Measurements from ENCODE around the gene OTP.

Gene OTP

DNA sequence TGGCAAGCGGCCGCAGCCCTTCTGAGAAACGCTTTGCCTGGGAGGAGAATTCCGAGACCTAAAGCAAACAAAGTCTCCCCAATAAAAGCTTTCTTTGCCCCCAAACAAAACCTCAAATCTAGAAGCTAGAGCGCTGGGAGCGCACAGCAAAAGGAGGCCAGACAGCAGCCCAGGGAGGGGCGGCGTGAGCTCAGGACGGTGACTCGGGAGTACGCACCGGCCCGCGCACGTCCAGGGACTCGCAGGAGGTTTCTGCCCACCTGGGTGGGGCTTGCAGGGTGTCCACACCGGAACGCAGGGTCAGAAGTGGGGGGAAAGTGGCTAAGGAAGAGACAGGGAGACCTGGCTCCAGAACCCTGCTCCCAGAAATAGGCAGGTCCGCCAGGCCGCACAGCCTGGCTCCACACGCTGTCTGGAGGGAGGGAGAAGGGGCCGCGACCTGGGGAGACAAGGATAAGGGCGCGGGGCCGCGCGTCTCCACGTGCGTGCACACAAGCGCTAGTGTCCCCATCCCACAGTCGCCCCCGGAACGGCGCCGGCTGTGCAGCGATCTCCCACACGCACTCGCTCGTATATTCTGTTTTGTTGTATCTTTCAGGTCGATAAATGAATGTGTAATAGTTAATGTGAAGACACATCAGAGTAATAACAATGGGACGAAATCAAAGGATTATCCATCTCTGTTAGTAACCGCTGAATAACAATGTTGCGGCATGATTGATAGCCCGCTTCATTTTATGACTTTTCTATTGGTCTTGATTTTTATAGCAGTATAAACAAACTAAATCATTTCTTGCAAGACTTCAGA, 2.3 kb upstream of the OTP start:
- ChIA-PET POLR2A (interaction anchor here (1.3 kb wide), 1 partner anchor 10 kb away, joined by 4 read pairs; no protein-coding TSS in a partner anchor), CTCF (no interaction called here)
- DNase-seq (ENCODE audit: extremely low spot score) = no peak
- no peak for TF ChIP-seq FOXM1 (IDR thresholded peaks at IDR 0.05; ENCODE audit: borderline replicate concordance)
- TF ChIP-seq SUZ12 (IDR thresholded peaks at IDR 0.05) = no peak
- TF ChIP-seq ZNF384 (IDR thresholded peaks at IDR 0.05) = no peak
- TF ChIP-seq FOXK2 (IDR thresholded peaks at IDR 0.05) = no peak
- TF ChIP-seq LEF1 (IDR thresholded peaks at IDR 0.05; ENCODE audit: borderline replicate concordance) = no peak
- TF ChIP-seq, protein P1, sequence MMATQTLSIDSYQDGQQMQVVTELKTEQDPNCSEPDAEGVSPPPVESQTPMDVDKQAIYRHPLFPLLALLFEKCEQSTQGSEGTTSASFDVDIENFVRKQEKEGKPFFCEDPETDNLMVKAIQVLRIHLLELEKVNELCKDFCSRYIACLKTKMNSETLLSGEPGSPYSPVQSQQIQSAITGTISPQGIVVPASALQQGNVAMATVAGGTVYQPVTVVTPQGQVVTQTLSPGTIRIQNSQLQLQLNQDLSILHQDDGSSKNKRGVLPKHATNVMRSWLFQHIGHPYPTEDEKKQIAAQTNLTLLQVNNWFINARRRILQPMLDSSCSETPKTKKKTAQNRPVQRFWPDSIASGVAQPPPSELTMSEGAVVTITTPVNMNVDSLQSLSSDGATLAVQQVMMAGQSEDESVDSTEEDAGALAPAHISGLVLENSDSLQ (IDR thresholded peaks at IDR 0.05) = peak; percentile 38; the same call in 1 of the 2 replicates
- TF ChIP-seq BHLHE40 (IDR thresholded peaks at IDR 0.05; ENCODE audit: borderline replicate concordance) = no peak
- TF ChIP-seq TARDBP (IDR thresholded peaks at IDR 0.05) = no peak

DNA sequence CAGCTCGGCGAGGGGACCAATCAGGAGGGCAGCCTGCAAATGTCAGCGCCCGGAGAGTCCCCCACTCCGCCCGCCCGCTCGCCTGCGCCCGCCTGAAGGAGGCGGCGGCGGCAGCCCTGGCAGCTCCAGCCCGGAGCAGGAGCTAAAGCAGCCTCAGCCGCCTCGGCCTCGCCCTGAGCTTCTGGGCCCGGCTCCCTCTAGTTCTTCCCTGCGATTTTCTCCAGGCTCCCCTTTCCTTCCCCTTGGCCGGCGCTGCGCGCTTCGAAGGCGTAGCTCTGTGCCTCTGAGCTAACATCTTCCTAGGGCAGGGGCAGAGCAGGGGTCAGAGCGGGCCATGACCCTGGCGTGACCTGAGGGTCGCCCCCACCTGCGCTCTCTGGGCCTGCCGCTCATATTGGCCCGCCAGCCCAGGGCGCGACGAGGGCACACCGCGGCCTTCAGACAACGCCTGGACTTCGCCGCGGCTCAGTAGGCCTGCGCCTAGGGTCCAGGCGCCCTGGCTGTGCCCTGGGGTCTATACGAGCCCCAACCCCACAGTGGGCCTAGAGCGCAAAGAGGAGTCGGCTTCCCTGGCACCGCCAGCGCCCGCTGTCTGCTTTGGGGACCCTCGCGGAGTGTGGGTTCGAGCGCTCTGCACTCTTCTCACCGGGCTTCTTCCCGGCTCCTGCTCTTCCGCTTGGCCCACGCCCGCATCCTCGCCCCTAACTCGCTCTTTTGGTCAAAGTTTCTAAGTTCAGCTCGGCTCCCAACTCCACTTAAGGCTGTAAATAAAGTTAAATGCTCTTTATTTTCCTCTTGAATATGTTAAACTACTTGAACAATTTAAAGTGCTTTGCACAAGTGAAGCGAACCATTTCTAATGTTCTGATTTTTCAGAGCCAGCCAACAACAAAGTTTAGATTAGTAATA, 504 bp upstream of the OTP start:
- ChIA-PET CTCF (interaction anchor here (0.8 kb wide), 1 partner anchor 1562 kb away, joined by 4 read pairs; no protein-coding TSS in a partner anchor), POLR2A (interaction anchor here (0.8 kb wide), 1 partner anchor 9 kb away, joined by 3 read pairs; no protein-coding TSS in a partner anchor)
- no peak for TF ChIP-seq CTBP1 (IDR thresholded peaks at IDR 0.05; ENCODE audit: borderline replicate concordance)
- TF ChIP-seq ZNF384 (IDR thresholded peaks at IDR 0.05) = no peak
- TF ChIP-seq TARDBP (IDR thresholded peaks at IDR 0.05) = no peak
- TF ChIP-seq SUZ12 (IDR thresholded peaks at IDR 0.05) = no peak
- no peak for TF ChIP-seq FOXK2 (IDR thresholded peaks at IDR 0.05)
- no peak for TF ChIP-seq HDGF (IDR thresholded peaks at IDR 0.05; ENCODE audit: borderline replicate concordance)
- TF ChIP-seq ELF4 (IDR thresholded peaks at IDR 0.05) = no peak
- DNase-seq (ENCODE audit: extremely low spot score) = no peak

DNA sequence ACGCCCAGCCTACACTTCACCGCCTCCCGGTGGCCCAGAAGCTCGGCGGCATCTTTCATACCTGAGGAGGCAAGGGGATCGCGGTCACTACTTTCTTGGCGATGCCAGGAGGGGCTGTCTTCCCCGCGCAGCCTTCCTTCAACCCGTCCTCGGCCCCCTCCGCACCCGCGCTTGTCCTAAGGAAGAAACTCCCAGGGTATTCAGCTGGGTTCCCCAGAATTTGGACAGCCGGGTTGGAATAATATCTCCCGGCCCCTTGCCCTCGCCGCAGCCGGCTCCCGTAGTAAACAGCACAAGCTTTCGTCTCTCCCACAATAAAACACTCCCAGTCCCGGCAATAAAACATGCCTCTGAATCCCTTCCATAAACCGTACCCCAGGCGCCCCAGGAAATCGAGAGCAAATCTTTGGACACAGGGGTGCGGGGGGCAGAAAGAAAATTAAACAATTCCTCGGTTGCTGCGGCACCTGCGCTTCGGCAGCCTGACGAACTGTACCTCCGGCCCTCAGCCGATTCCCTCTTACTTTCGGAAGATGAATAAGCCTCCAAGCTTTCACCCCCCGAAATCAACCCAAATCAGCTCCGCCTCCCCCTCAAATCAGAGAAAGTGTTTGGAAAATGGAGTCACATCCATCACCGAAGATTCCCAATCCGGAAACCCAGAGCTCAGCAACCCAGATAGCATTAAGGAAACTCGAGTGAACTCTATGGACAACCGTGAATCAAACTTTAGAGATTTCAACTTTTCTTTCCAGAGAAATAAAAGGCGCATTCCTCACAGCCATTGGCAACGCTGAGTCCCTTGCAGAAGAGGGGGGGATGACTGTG, 1.1 kb downstream of the OTP start:
- DNase-seq (ENCODE audit: extremely low spot score) = no peak
- TF ChIP-seq LEF1 (IDR thresholded peaks at IDR 0.05; ENCODE audit: borderline replicate concordance) (no peak), ELF4 (IDR thresholded peaks at IDR 0.05) (no peak), ZNF384 (IDR thresholded peaks at IDR 0.05) (no peak), NFRKB (IDR thresholded peaks at IDR 0.05) (no peak), FOXK2 (IDR thresholded peaks at IDR 0.05) (no peak), HDGF (IDR thresholded peaks at IDR 0.05; ENCODE audit: borderline replicate concordance) (no peak), FOXM1 (IDR thresholded peaks at IDR 0.05; ENCODE audit: borderline replicate concordance) (no peak), BHLHE40 (IDR thresholded peaks at IDR 0.05; ENCODE audit: borderline replicate concordance) (no peak), L3MBTL2 (conservative IDR thresholded peaks at IDR 0.05) (no peak), ARNT (IDR thresholded peaks at IDR 0.05) (no peak), SUZ12 (IDR thresholded peaks at IDR 0.05) (no peak), SP1 (IDR thresholded peaks at IDR 0.05) (no peak), TARDBP (IDR thresholded peaks at IDR 0.05) (no peak), CTBP1 (IDR thresholded peaks at IDR 0.05; ENCODE audit: borderline replicate concordance) (no peak)
- ChIA-PET POLR2A (no interaction called here), CTCF (no interaction called here)

DNA sequence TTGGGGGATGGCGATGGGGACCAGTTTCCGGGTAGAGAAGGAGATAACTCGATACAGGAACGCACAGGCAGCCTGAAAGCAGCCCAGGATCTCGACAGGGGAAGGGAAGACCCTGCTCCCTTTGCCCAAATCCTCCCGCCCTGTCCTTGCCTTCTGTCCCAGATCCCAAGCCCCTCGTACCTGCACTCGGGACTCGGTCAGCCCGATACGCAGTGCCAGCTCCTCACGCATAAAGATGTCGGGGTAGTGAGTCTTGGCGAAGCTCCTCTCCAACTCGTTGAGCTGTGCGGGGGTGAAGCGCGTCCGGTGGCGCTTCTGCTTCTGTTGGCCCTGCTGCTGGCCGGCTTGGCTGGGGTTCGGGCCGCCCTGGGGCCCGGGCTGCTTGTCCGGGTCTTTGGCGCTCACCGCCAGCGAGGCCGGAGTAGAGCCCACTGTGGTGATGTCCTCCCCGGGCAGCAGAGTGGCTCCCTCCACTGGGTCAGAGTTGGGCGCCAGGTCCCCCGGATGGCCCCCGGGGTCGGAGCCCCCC, 1.8 kb downstream of the OTP start:
- no peak for DNase-seq (ENCODE audit: extremely low spot score)
- CTCF ChIA-PET = no interaction called here
- POLR2A ChIA-PET = no interaction called here
- no peak for TF ChIP-seq LEF1 (IDR thresholded peaks at IDR 0.05; ENCODE audit: borderline replicate concordance)
- no peak for TF ChIP-seq ZNF384 (IDR thresholded peaks at IDR 0.05)
- no peak for TF ChIP-seq BHLHE40 (IDR thresholded peaks at IDR 0.05; ENCODE audit: borderline replicate concordance)
- TF ChIP-seq FOXM1 (IDR thresholded peaks at IDR 0.05; ENCODE audit: borderline replicate concordance) = no peak
- no peak for TF ChIP-seq CTBP1 (IDR thresholded peaks at IDR 0.05; ENCODE audit: borderline replicate concordance)
- TF ChIP-seq FOXK2 (IDR thresholded peaks at IDR 0.05) = no peak
- TF ChIP-seq L3MBTL2 (conservative IDR thresholded peaks at IDR 0.05) = no peak
- TF ChIP-seq TARDBP (IDR thresholded peaks at IDR 0.05) = no peak
- no peak for TF ChIP-seq ARNT (IDR thresholded peaks at IDR 0.05)
- no peak for TF ChIP-seq SUZ12 (IDR thresholded peaks at IDR 0.05)
- no peak for TF ChIP-seq SP1 (IDR thresholded peaks at IDR 0.05)
- TF ChIP-seq NFRKB (IDR thresholded peaks at IDR 0.05) = no peak
- no peak for TF ChIP-seq ELF4 (IDR thresholded peaks at IDR 0.05)
- no peak for TF ChIP-seq FOXA1 (IDR thresholded peaks at IDR 0.05)

DNA sequence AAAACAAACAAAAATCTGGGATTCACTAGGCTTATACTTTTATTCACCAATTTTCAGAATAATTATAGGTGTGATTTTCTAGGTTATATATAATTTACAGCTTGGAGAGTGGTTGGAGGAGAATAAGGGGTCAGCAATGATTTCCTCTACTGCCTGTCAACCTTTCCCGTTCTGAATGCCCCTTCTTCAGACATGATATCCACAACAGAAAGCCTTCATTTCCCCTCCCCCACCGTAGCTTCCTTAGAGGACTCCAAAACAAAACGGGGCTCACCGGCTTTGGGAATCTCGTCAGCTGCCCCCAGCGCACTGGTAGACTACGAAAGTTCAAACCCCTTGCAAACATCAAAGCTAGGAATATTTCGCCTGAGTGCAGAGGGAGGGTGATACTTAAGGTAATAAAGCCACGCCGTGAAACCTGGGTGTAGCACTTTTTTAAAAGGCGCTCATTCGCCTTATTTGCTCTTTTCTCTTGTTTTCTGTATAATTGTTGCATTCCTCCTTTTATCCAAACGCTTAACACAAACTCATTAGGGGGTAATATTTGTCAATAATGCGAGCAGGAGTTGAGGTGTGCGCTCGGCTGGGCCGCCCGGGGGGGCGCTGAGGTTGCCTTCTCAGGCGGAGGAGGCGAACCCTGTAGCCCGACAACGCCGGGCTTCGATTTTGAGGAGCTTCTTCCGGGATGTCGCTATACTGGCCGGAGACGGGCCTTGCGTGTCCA, 2.4 kb downstream of the OTP start:
- DNase-seq (ENCODE audit: extremely low spot score) = no peak
- no peak for TF ChIP-seq TARDBP (IDR thresholded peaks at IDR 0.05)
- TF ChIP-seq, protein P1 (IDR thresholded peaks at IDR 0.05) = no peak
- TF ChIP-seq ELF4 (IDR thresholded peaks at IDR 0.05) = no peak
- TF ChIP-seq FOXM1 (IDR thresholded peaks at IDR 0.05; ENCODE audit: borderline replicate concordance) = no peak
- no peak for TF ChIP-seq CTBP1 (IDR thresholded peaks at IDR 0.05; ENCODE audit: borderline replicate concordance)
- no peak for TF ChIP-seq HDGF (IDR thresholded peaks at IDR 0.05; ENCODE audit: borderline replicate concordance)
- no peak for TF ChIP-seq FOXA1 (IDR thresholded peaks at IDR 0.05)
- no peak for TF ChIP-seq FOXK2 (IDR thresholded peaks at IDR 0.05)
- no peak for TF ChIP-seq ZNF384 (IDR thresholded peaks at IDR 0.05)
- ChIA-PET POLR2A (no interaction called here), CTCF (interaction anchor here (0.7 kb wide), 1 partner anchor 691 kb away, joined by 3 read pairs; no protein-coding TSS in a partner anchor)
